ENCODE data around the gene GLYR1.
"Not testable (repeated sequence)": the region's sequence is repeated elsewhere in the genome, so short reads cannot be mapped to it uniquely, and the experiment has no call there.

GLYR1 gene

DNA sequence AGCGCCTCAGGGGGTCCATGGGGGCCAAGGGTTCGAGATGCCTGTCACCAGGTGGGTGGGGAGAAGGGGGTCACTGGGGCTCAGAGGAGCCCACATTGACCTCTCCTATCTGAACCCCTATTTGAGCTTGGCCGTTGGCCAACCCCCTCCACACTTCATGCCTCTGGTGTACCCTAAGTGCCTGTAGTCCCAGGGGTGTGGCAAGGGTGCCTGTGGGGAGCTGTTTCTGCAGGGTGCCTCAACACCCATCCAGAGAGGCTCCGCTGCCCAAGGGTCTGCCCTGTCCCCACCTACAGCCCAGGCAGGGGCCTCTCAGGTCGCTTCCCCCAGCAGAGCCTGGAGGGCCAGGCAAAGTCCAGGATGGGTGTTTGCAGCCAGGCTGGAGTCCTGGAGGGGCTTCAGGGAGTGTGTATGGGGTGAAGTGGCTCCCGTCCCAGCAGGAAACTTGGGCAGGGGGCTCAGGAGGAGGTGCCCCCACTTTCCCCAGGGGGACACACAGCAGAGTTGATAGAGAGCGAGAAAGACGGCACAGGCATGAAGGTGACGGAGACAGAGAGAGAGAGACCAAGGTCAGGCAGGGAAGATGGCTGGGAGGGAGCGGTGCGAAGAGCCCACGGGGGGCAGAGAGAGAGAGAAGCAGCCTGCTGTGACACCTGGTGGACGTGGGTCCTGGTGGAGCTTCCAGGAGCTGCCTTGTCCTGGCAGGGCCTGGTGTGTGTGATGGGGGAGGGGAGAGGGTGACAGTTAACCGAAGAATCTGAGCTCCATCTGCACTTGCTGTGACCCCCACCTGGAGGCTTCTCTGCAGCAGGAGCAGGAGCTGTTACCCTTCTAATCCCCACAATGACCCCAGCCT is 59.2 kb downstream of the GLYR1 start, which contains the start of gene SEPTIN12:
Gene SEPTIN12, minus strand, starts transcription at position 719 of the 856 bp plus-strand sequence. Its CDS starts 700 bp downstream, at position 19.
- DNase-seq (ENCODE audit: low read depth) = no peak

DNA sequence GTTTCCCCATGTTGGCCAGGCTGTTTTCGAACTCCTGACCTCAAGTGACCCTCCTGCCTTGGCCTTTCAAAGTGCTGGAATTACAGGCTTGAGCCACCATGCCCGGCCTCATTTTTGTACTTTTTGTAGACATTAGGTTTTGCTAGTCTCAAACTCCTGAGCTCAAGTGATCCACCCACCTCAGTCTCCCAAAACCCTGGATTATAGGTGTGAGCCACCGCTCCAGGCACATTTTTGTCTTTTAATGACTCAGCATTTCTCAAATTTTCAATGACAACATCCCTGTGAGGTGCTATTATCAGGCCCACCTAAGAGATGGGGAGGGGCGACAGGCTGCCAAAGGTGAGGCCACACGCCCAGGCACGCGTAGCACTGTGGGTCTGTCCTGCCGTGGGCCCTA is 60.0 kb downstream of the GLYR1 start:
- no peak for DNase-seq (ENCODE audit: low read depth)

DNA sequence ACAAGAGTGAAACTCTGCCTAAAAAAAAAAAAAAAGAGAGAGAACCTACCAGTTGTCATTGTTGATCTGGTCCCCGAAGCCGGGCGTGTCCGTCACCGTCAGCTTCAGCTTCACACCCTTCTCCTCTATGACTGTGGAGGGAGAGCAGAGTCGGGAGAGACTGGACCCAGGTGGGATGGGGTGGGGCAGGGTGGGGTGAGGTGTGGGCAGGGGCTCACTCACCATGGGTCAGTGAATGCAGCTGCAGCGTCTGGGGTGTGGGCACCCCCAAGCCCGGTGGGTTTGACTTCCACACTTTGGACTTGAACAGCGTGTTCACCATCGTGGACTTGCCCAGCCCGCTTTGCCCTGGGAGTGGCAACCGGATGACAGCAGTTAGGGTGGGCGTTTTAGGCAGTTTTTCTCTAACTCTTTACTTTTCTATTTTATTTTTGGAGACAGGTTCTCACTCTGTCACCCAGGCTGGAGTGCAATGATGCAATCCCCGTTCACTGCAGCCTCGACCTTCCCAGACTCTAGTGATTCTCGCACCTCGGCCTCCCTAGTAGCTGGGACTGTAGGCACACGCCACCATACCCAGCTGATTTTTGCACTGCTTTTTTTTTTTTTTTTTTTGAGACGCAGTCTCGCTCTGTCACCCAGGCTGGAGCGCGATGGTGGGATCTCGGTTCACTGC is 61.2 kb downstream of the GLYR1 start:
- DNase-seq (ENCODE audit: low read depth) = no peak

DNA sequence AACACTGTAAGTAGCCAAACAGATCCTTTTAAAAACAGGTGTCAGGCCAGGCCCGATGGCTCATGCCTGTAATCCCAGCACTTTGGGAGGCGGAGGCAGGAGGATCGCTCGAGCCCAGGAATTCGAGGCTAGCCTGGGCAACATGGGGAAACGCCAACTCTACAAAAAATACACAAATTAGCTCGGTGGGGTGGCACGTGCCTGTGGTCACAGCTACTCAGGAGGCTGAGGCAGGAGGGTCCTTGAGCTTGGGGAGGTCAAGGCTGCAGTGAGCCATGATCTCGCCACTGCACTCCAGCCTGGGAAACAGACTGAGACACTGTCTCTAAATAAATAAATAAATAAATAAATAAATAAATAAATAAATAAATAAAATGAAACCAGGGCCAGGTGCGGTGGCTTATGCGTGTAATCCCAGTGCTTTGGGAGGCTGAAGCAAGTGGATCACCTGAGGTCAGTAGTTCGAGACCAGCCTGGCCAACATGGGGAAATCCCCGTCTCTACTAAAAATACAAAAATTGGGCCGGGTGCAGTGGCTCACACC is 62.6 kb downstream of the GLYR1 start:
- DNase-seq (ENCODE audit: low read depth) = not testable (repeated sequence)

DNA sequence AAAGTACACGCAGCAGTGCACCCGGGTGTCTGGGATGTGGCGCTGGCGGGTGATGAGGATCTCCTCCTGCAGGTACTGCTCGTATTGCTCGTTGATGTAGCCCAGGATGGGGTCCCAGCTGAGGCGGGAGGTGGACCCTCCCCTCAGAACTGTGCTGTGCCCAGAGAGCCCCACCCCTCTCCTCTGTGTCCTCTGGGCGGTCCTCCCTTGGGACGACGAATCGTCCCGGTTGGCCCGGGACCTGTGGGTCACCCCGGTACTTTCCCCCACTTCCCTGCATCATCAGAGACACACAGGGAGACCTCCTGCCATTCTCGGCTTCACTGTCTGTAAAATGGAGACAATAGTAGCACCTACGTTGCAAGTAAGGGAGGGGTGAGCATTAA is 63.1 kb downstream of the GLYR1 start:
- DNase-seq (ENCODE audit: low read depth) = no peak

DNA sequence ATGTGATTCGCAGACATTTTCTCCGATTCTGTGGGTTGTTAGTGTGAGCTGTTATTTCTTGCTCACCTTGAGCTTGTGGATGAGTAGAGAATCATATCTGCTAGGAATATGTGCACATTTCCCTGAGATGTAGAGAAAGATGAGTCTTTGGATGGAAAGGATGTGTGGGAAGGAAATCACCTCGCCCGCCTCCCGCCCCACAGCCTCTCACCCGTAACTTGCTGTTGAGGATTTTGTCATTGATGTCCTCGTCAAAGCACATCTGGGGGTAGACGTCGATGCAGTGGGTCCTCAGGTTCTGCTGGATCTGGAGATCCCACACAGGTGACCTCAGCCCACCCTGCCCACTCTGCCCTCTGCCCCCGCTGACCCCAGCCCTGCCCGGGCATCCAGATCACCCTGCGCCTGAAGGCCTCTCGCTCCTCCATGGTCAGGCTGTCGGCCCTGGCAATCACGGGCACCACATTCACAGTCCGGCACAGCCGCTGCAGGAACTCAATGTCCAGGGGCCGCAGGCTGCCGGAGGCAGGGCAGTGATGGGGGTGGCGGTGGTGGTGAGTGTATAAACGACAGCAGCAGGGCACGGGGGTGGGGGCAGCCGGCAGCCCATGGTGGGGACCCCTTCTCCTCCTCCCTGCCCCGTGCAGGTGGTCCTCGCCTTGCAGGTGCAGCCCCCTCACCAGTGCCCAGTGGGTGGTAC is 63.7 kb downstream of the GLYR1 start:
- no peak for DNase-seq (ENCODE audit: low read depth)

DNA sequence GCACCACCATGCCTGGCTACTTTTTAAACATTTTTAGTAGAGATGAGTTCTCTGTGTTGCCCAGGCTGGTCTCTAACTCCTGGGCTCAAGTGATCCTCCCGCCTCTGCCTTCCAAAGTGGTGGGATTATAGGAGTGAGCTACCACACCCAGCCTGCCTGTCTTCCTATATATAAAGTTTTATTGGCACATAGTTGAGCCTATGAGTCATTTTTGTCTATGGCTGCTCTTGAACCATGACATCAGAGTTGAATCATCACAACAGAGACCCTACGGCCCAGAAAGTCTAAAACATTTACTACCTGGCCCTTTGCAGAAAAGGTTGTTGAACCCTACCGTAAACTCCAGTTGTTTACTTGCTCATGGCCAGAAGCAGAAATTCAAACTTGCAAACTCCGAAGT is 66.9 kb downstream of the GLYR1 start:
- no peak for DNase-seq (ENCODE audit: low read depth)

DNA sequence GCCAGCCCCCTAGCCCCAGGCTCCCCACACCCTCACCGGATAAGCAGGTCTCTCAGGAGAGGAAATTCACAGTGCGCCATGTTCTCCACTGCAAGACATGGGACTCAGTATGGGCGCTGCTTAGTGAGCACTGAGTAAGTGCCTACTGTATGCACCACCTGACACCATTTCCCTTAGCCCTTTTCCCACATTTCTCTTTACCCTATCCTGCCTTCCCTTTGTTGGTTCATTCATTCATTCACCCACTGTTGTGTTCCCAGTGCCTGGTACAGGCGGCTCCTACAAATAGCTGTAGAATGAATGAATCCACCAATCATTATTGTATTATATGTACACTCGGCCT is 69.1 kb downstream of the GLYR1 start:
- DNase-seq (ENCODE audit: low read depth) = no peak

DNA sequence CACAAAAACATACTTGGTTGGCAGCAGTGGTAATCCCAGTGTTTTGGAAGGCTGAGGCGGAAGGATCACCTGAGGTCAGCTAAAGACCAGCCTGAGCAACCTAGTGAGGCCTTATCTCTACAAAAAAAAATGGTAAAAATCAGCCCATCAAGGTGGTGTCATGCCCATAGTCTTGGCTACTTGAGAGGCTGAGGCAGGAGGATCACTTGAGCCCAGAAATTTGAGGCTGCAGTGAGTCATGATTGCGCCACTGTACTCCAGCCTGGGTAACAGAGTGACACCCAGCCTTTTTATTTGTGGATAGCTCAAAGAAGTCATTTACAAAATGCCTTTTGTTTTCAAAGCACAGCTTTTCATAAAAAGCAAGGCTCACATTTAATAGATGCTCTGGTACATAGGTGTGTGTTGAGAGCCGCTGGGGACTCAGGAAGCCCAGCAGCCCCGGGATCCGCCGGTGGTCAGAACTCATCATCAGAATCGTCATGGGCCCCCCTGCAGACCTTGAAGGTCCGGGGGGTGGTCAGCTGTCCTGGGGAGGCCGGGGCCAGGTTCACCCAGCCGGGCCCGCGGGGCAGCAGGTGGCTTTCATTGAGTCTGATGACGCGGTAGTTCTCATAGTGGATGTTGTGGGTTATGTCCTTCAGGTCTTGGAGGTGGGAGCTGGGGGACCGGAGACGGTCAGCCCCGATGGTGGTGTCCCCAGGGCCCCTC is 69.6 kb downstream of the GLYR1 start:
- DNase-seq (ENCODE audit: low read depth) = no peak

DNA sequence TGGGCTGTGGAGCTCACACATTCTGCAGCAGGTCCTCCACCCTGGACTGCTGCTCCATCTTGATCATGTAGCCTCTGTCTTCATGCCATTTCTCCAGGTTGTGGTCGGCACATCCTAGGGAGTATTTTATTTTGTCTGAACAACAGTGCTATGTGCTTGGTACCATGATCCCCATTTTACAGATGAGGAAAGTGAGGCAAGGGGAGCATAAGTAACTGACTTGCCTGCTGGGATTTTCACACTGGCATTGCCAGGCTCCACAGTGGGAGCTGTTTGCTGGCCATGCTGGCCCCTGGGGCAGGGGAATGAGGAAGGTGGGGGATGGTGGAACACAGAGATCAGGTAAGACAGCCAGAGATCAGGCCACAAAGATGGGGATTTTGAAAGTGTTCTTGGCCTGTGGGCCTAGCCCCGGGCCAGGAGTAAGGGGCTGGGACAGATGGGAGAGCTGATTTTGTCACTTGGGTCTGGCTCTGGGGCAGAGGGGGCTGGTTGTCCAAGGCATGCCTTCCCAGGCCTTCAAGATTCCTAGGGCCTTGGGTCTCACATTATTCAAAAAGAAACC is 70.9 kb downstream of the GLYR1 start:
- no peak for DNase-seq (ENCODE audit: low read depth)

DNA sequence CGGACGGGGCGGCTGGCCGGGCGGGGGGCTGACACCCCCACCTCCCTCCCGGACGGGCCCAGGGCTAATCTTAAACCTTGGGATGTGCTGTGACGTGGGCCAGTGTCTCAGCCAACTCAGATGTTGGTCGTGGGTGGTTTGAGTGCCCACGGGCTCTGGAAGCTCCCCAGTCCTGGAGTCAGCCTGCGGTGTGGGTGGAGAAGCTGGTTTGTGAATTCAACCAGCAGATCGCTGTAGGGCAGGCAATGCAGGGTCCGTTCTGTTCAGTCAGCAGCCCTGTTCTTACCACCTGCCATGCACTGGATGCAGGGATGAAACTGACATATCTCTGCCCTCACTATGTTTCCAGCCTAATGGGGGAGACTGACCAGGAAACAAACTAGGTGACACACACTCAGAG is 72.1 kb downstream of the GLYR1 start:
- DNase-seq (ENCODE audit: low read depth) = no peak

DNA sequence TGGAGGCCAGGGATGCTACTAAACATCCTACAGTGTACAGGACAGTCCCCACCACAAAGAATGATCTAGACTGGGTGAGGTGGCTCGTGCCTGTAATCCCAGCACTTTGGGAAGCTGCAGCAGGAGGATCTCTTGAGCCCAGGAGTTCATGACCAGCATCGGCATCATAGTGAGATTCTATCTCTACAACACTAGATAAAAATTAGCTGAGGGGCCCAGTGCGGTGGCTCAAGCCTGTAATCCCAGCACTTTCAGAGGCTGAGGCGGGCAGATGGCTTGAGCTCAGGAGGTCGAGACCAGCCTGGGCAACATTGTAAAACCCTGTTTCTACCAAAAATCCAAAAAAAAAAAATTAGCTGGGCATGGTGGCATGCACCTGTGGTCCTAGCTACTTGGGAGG is 74.7 kb downstream of the GLYR1 start:
- DNase-seq (ENCODE audit: low read depth) = no peak

DNA sequence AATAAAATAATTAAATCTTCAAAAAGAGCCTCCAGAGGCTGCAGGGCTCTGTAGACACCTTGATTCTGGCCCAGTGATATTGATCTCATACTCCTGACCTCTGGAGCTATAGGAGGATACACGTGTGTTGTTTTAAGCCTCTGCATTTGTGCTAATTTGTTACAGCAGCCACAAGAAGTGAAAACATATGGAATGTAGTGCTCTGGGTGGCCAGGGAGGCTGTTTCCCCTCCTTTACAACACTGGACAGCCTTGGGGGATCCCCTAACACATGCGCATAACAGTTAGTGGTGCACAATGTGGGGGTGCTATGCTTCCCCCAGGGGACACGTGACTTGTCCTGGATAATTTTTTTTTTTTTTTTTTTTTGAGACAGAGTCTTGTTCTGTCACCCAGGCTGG is 75.4 kb downstream of the GLYR1 start:
- DNase-seq (ENCODE audit: low read depth) = no peak

DNA sequence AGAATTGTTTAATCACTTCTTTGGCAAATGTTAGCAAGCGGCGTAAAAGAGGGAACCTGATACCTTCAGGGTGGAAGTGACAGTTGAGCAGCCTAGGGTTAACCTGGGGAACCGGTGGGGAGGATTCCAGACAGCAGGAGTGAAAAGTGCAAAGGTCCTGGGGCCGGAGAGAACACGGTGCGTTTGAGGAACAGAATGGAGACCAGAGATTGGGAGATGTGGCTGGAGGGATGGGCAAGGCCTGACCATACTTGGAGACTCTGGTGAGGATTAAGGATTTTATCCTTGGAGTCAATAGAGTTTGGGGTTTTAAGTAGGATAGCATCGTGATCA is 77.8 kb downstream of the GLYR1 start:
- no peak for DNase-seq (ENCODE audit: low read depth)

DNA sequence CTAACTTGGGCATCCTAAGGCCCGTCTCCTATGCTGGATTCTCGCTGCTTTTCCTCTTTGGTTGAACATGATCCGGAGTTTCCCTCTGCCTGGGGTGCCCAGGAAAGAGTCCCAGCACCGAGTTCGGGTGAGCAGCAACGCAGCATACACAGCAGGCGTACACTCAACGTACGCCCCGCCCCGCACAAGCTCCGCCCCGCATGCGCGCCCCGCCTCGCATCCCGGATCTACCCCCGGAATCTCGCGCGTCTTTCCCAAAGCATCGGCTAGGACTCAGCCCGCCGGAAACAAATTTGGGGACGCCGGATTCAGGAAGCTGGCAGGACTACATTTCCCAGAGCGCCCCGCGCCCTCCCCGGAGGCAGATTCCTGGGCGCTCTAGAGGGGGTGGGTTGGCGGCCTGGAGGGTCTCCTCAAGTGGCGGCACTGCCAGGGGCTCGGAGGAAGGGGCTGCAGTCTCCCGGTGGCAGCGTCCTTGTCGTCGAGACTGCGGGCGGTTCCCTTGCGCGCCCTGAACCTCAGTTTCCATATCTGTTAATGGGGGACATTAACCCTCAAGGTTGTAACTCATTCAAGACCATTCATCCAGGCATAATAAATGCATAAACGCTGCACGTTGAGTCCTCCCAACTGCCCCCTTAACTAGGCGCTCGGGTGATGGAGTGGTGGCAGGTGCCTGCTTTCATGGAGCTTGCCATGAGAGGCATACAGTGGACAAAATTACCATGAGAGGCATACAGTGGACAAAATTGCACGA is 78.4 kb downstream of the GLYR1 start:
- peak; percentile 87 for DNase-seq (ENCODE audit: low read depth)

DNA sequence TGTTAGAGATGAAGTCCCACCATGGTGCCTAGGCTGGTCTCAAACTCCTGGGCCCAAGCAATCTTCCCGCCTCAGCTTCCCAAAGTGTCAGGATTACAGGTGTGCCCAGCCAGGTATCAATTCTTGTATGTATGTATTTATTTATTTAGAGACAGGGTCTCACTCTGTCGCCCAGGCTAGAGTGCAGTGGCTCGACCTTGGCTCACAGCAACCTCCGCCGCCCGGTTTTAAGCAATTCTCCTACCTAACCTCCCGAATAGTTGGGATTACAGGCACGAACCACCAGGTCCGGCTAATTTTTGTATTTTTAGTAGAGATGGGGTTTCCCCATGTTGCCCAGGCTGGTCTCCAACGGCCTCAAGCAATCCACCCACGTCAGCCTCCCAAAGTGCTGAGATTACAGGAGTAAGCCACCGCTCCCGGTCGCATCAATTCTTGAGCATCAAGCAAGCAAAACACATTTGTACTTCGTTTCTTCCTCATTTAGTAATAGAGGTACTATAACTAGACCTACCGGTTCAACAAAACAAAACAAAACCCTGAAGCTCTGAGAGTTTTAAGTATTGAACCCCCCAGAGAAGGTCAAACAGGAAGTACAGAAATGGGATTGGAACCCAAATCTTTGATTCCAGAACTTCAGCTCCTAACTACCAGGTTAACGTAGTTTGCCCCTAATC is 79.1 kb downstream of the GLYR1 start:
- DNase-seq (ENCODE audit: low read depth) = no peak

DNA sequence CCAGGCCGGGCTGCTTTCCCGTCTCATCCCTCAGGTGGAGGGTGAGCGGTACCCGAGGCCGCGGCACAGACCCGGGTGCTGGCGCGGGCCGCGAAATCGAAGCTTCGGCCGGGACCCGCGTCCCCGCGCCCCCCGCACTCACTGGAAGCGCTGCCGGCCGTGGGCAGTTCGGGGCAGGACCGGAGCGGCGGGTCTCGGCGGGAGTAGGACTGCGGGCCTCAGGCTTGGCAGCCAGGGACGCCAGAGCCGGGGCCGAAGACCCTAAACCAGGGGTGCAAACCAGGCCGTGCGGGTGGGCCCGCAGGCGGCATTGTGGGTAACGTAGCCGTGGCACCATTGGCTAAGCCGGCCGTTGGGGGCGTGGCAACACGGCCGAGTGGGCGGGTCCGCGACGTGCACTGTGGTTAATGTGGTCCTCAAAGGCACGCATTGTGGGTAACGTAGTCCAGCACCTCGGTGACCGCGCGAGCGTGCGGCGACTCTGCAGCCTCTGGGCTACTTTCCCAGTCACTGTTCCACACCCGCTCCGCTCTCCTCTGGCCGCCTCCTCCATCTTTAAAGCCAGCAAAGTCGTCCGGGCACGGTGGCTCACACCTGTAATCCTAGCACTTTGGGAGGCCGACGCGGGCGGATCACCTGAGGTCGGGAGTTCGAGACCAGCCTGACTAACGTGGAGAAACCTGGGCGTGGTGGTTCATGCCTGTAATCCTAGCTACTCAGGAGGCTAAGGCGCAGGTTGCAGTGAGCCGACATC is 80.0 kb downstream of the GLYR1 start, which contains the start of gene ZNF500:
Gene ZNF500, minus strand, starts transcription at position 288 of the 754 bp plus-strand sequence. CDS start 1,184 bp downstream, outside the sequence.
- peak; percentile 85 for DNase-seq (ENCODE audit: low read depth)

DNA sequence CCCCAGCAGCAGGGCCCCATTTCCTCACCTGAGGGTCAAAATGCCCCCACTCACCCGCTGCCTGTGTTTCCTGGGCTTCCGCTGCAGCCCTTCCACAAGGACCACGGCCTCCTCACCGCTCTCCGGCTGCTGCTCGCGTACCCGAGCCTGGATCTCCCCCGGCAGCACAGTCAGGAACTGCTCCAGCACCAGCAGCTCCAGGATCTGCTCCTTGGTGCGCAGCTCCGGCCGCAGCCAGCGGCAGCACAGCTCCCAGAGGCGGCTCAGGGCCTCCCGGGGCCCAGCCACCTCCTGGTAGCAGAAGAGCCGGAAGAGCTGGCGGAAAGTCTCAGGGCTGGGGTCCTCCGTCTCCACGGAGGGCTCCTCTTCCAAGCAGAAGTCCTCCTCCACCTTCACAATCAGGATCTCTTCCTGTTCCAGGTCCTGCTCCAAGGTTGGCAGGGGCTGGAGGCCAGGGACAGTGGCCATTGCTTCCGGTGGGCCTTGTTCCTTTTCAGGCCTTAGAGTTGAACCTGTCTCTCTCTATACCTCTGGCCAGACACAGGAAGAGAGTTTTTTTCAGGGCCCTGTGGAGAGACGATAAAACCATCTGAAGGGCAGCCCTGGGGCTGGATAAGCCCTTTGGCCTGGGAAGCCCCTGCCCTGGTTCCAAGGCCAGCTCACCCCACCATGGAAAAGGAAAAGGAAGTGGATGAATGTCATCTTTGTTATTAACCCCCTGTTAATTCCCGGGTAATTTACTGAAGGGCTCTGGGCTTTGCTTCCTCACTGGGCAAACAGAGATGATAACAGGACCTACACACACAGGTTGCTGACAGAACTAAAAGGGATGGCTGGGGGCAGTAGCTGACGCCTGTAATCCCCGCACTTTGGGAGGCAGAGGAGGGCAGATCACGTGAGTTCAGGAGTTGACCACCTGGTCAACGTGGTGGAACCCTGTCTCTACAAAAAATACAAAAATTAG is 81.3 kb downstream of the GLYR1 start:
- no peak for DNase-seq (ENCODE audit: low read depth)

Data from HS-27A (cell line).